ENCODE measurements around the gene ATP1A4. TPM values are rescaled to one million over a fixed set of nuclear protein-coding genes. Genes with fewer than 3 reads are reported as not detected.
A peak's percentile ranks its signal among the peaks of the same experiment; 100 is the strongest.
"Not testable (repeated sequence)": the region's sequence is repeated elsewhere in the genome, so short reads cannot be mapped to it uniquely, and the experiment has no call there.

Gene ATP1A4
- total RNA-seq, 1 experiment from 2014 or later: not detected

GRCh38 chr1:160108888-160109662, 42.3 kb upstream of the ATP1A4 start:
- no peak for DNase-seq (ENCODE audit: low read depth, low spot score)

GRCh38 chr1:160109686-160110085, 41.7 kb upstream of the ATP1A4 start:
- no peak for ATAC-seq
- BruUV-seq (replicated peaks): no TSS peak
- DNase-seq (ENCODE audit: low read depth, low spot score): no peak
- in situ Hi-C loops (cut with HindIII; ENCODE audit: low pct_unique_long_range_greater_than_20kb, low sequenced_read_pairs): no loop called here
- TF ChIP-seq TCF7L2 (IDR thresholded peaks at IDR 0.05; ENCODE audit: low read depth, low read length) (no peak), POLR2AphosphoS5 (IDR thresholded peaks at IDR 0.05; ENCODE audit: low read depth, low read length) (no peak), REST (IDR thresholded peaks at IDR 0.05; ENCODE audit: insufficient read depth in 1 of 2, low read depth in 2 of 2, low read length in 1 of 2) (no peak), SIN3A (IDR thresholded peaks at IDR 0.05; ENCODE audit: borderline replicate concordance, insufficient read depth, low read depth, low read length) (no peak), CTCF (IDR thresholded peaks at IDR 0.05) (no peak)
- intact Hi-C loops (cut with micrococcal nuclease; ENCODE audit: unreplicated experiment): loop anchor here (10.0 kb wide), 1 partner anchor 85 kb away; the partner anchor contains the start of gene CASQ1
- H3K4me1 ChIP-seq (ENCODE audit: control insufficient read depth, insufficient read depth, low read length): no peaks in the 10 kb centered on the region; the same call in 1 of the 2 replicates
- H3K4me3 ChIP-seq (ENCODE audit: low read depth in 2 of 2, low read length in 2 of 2): no peak overlapping the region
- H3K36me3 ChIP-seq (ENCODE audit: control insufficient read depth, insufficient read depth, low read length): no peaks in the 10 kb centered on the region
- H3K27ac ChIP-seq (ENCODE audit: low read length): no peak overlapping the region
- H3K9me3 ChIP-seq (ENCODE audit: control insufficient read depth, insufficient read depth, low read depth, low read length): no peaks in the 10 kb centered on the region
- POLR2A ChIA-PET: no interaction called here
- H3K27me3 ChIP-seq (ENCODE audit: control insufficient read depth, insufficient read depth, low read length): no peaks in the 10 kb centered on the region
- CTCF ChIA-PET: interaction anchor here (1.1 kb wide), 1 partner anchor 110 kb away, joined by 3 read pairs; no protein-coding TSS in a partner anchor

More at GRCh38 chr1:160108888-160109662, 42.3 kb upstream of the ATP1A4 start:
- peak; percentile 81 for TF ChIP-seq TCF7L2 (IDR thresholded peaks at IDR 0.05; ENCODE audit: low read depth, low read length)
- no peak for TF ChIP-seq REST (IDR thresholded peaks at IDR 0.05; ENCODE audit: insufficient read depth in 1 of 2, low read depth in 2 of 2, low read length in 1 of 2)
- Histone ChIP-seq H3K27ac (ENCODE audit: low read length) (peak overlapping the region; percentile 51; the same call in 1 of the 2 replicates), H3K4me3 (ENCODE audit: low read depth in 2 of 2, low read length in 2 of 2) (no peak overlapping the region), H3K9me3 (ENCODE audit: control insufficient read depth, insufficient read depth, low read depth, low read length) (no peaks in the 10 kb centered on the region), H3K4me1 (ENCODE audit: control insufficient read depth, insufficient read depth, low read length) (no peaks in the 10 kb centered on the region; the same call in 1 of the 2 replicates), H3K36me3 (ENCODE audit: control insufficient read depth, insufficient read depth, low read length) (no peaks in the 10 kb centered on the region), H3K27me3 (ENCODE audit: control insufficient read depth, insufficient read depth, low read length) (no peaks in the 10 kb centered on the region)
- intact Hi-C loops (cut with micrococcal nuclease; ENCODE audit: unreplicated experiment): loop anchor here (10.0 kb wide), 1 partner anchor 86 kb away; the partner anchor contains the start of gene CASQ1
- no TSS peak for BruUV-seq (replicated peaks)
- in situ Hi-C loops (cut with HindIII; ENCODE audit: low pct_unique_long_range_greater_than_20kb, low sequenced_read_pairs): no loop called here
- POLR2A ChIA-PET: no interaction called here
- ATAC-seq: peak; percentile 54
- CTCF ChIA-PET: interaction anchor here (0.7 to 1.1 kb wide), 2 partner anchors 44 to 111 kb away, joined by 3 to 9 read pairs; no protein-coding TSS in a partner anchor

GRCh38 chr1:160111462-160111861, 39.9 kb upstream of the ATP1A4 start:
- ATAC-seq; H3K4me3 ChIP-seq (ENCODE audit: low read depth in 2 of 2, low read length in 2 of 2); BruUV-seq (replicated peaks); H3K27ac ChIP-seq (ENCODE audit: low read length); CTCF ChIA-PET; H3K9me3 ChIP-seq (ENCODE audit: control insufficient read depth, insufficient read depth, low read depth, low read length); H3K4me1 ChIP-seq (ENCODE audit: control insufficient read depth, insufficient read depth, low read length); H3K27me3 ChIP-seq (ENCODE audit: control insufficient read depth, insufficient read depth, low read length); in situ Hi-C loops (cut with HindIII; ENCODE audit: low pct_unique_long_range_greater_than_20kb, low sequenced_read_pairs); intact Hi-C loops (cut with micrococcal nuclease; ENCODE audit: unreplicated experiment); H3K36me3 ChIP-seq (ENCODE audit: control insufficient read depth, insufficient read depth, low read length); POLR2A ChIA-PET; DNase-seq (ENCODE audit: low read depth, low spot score): not testable (repeated sequence)

All from Panc1 (cell line).